ENCODE data around the gene GPATCH2.

- TF ChIP-seq EZH2 (IDR thresholded peaks at IDR 0.05; ENCODE audit: low read length, unreplicated experiment), result no peak
- no peak for TF ChIP-seq EZH2phosphoT487 (IDR thresholded peaks at IDR 0.05; ENCODE audit: borderline replicate concordance, low read length)
Observed at GRCh38 chr1:217577336-217577735, 53.6 kb downstream of the GPATCH2 start.
